Head of caudate nucleus (tissue), 42 donors: Measurements from ENCODE around the gene CDK11B.

ENCODE experiments used
- DNase-seq, 42 donors: peaks; one replicate each; pipeline versions ENCODE4 v3.0.0 to v3.0.0-alpha.2; 2020 to 2021; ENCODE audit warnings: mixed read lengths in 7 of 42
- intact Hi-C: fragments of 100-400 bp; cut with DNase I; formaldehyde crosslinking; loops from one replicate; pipeline ENCODE4 v1.15.0; 2022

Gene CDK11B

DNA sequence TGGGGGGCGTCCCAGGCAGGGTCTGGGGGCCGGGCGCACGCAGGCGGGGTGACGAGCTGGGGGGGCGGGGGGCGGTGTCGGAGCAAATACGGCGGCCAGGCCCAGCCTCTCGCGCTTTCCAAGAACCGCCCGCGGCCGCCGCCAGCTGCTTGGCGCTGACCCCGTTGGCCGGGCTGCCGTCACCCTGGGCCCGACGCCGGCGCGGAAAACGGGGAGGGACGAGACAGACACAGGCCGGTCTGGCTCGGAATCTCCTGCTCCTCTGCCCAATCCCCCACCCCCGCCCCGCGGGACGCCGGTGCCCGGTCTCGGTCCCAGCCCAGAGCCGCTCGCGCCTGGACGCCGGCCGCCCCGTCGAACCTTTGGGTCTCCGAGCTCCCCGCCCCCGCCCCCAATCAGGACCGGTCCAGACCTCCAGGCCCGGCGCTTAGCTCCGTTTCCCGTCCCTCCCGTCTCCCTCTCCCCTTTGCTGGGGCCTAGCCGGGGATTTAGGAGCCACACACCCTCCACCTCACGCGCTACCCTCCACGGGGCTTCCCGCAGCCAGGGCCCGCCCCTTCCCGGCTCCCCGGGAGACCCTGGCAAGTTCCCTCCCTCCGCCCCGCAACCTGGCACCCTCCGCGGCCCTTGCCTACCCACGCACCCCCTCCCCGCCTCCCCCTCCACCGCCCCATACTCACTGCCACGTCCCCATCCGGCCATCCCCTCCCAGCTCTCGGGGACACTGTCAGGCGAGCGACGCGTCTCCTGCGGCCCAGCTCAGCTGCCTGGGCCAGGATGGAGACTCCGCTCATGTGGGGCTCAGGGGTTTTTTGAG is 27.6 kb downstream of the CDK11B start:
- DNase-seq = peak in 33 of 42 donors; percentile 14 to 76 (median 50)
- intact Hi-C loops = no loop called here

DNA sequence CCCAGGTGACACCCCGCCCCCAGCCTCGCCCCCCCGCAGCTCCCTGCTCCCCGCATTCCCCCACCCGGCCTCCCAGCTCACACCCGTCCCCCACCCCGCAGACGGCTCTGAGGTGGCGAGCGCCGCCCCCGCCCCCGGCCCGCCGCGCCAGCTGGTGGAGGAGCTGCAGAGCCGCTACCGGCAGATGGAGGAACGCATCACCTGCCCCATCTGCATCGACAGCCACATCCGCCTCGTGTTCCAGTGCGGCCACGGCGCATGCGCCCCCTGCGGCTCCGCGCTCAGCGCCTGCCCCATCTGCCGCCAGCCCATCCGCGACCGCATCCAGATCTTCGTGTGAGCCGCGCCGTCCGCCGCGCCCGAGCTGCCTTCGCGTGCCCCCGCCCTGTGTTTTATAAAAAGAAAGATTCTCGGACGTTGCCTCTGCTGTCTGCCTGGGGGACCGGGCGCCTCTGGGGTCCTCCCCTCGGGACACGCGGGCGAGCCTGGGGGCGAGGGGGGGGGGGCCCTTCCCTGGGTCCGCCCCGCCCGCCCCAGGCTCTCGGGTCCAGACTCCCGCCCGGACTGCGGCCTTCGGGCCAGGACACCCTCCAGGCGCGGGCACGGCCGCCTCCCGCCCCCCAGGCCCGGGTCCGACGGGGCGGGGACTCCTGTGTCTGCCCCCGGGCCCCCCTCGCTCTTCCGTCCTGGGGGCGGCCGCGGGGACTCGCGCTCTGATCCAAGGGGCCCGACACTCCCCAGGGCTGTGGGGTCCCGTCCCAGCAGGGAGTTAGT is 28.4 kb downstream of the CDK11B start:
- intact Hi-C loops = no loop called here
- DNase-seq = peak; percentile 12 to 87 (median 69)

DNA sequence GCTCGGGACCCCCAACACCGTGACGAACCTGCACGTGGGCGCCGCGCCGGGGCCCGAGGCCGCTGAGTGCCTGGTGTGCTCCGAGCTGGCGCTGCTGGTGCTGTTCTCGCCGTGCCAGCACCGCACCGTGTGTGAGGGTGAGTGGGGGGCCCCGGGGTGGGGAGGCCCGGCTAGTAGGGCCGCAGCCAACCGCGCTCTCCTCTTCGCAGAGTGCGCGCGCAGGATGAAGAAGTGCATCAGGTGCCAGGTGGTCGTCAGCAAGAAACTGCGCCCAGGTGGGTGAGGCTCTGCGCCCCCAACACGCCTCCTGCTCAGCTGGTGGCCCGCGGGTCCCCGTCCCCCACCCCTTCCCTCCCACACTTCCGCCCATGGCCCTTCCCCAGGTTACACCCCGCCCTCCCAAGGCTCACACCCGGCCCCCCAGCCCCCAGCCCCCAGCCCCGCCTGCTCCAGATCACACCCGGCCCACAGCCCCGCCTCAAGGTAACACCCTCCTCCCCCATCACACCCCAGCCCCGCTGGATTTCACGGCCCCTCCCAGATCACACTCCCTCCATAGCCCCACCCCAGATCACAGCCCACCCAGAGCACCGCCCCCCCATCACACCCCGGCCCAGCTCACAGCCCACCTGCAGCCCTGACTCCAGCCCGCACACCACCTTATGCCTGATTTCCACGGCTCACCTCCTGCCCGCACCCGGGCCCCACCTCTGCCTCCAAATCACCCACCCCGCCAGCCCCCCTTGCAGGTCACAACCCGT is 29.2 kb downstream of the CDK11B start:
- intact Hi-C loops = no loop called here
- peak in 3 of 42 donors; percentile 13 to 51 (median 27) for DNase-seq

DNA sequence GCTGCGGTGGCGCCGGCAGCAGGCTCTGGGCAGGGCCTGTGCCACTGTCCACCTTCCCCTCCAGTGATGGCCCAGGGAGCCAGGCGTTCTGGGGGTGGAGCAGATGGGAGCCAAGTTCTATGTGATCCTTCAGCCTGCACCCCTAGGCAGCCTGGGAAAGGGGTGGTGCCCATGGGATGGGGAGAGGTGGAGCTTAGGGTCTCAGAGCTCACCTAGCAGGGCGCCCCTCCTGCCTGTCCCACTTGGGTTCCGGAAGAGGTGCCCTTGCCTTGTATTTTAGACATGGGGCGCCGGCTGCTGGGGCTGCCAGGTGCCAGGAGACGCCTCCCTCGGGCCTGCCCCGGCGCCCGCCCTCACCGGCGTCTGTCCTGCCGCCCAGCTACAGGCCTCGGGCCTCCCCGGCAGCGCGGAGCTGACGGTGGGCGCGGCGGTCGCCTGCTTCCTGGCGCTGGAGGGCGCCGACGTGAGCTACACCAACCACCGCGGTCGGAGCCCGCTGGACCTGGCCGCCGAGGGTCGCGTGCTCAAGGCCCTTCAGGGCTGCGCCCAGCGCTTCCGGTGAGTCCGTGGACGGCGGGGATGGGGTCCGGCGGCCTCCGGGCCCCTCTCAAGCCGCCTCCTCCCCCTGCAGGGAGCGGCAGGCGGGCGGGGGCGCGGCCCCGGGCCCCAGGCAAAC is 29.9 kb downstream of the CDK11B start:
- peak in 3 of 42 donors; percentile 2 to 15 (median 12) for DNase-seq
- intact Hi-C loops = no loop called here

DNA sequence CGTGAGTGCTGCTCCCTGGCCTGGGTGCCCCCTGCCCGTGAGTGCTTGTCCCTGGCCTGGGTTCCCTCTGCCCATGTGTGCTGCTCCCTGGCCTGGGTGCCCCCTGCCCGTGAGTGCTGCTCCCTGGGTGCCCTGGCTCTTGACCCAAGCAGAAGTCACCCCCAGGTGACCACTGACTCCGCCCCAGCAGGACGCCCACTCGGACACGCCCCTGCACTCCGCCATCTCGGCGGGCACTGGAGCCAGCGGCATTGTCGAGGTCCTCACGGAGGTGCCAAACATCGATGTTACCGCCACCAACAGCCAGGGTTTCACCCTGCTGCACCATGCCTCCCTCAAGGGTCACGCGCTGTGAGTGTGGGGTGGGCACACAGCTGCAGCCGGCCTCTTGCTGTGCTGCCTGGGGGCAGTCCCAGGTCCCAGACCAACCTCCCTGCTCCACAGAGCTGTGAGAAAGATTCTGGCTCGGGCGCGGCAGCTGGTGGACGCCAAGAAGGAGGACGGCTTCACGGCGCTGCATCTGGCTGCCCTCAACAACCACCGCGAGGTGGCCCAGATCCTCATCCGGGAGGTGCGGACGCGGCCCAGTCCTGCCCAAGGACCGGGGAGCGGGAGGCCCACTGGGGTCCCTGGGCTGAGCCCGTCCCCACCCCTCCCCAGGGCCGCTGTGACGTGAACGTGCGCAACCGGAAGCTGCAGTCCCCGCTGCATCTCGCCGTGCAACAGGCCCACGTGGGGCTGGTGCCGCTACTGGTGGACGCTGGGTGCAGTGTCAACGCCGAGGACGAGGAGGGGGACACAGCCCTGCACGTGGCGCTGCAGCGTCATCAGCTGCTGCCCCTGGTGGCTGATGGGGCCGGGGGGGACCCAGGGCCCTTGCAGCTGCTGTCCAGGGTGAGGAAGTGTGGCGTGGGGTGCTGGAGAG is 30.7 kb downstream of the CDK11B start:
- DNase-seq = peak in 3 of 42 donors; percentile 0 to 13 (median 2)
- intact Hi-C loops = no loop called here

DNA sequence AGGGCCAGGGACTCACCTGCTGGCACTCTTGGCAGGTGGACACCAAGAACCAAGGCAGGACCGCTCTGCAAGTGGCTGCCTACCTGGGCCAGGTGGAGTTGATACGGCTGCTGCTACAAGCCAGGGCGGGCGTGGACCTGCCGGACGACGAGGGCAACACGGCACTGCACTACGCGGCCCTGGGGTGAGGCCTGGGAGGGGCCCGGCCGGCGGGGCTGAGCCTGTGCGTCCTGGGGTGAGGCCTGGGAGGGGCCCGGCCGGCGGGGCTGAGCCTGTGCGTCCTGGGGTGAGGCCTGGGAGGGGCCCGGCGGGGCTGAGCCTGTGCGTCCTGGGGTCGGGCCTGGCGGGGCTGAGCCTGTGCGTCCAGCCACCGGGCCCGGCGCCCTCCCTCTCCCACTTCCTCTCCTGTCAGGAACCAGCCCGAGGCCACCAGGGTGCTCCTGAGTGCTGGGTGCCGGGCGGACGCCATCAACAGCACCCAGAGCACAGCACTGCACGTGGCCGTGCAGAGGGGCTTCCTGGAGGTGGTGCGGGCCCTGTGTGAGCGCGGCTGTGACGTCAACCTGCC is 31.5 kb downstream of the CDK11B start:
- intact Hi-C loops = no loop called here
- peak in 5 of 42 donors; percentile 2 to 27 (median 12) for DNase-seq

DNA sequence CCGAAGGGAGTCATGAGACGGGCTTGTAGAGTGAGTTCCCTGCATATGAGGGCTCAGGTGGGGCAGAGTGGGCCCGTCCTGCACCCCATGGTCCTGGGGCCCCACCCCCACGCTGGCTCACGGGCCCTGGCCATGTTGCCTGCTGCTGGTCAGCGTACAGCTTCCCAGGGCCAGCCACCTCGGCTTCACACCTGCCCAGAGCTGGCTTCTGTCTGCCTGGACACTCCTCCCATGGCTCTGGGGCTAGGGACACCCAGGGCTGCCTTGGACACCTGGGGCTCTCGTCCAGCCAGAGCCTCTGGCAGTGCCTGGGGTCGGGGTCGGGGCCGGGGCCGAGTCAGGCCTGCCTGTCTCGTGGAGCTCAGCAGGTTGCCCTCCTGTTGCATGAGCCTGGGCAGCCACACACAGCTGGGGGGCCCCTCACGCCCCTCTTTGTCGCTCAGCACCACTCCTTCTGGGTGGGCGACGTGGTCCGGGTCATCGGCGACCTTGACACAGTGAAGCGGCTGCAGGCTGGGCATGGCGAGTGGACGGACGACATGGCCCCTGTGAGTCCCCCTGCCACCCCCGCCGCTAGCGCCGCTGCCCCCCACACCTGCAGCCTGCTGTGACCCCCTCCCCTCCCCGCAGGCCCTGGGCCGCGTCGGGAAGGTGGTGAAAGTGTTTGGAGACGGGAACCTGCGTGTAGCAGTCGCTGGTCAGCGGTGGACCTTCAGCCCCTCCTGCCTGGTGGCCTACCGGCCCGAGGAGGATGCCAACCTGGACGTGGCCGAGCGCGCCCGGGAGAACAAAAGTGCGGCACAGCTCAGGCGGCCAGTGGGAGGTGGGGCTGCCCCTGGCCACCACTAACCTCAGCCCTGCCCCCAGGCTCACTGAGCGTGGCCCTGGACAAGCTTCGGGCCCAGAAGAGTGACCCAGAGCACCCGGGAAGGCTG is 32.3 kb downstream of the CDK11B start:
- intact Hi-C loops = no loop called here
- peak in 2 of 42 donors; percentile 1 to 11 for DNase-seq

DNA sequence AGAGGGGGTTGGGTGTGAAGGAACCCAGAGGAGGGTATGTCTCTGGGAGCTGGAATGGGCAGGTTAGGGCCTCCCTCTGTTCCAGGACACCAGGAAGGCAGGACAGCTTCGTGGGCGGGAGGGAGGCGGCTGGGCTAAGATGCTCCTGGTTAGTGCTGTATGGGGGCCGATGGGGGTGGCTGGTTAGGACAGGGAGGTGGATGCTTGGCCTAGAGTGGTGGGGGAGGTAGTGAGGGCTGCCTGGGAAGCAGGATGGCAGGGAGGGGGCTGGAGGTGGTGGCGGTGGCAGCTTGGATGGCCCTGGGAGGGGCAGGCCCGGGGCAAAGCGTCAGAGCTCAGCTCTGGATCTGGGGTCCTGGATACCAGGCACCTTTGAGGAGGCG is 33.0 kb downstream of the CDK11B start:
- peak in 1 of 42 donors; percentile 13 for DNase-seq
- intact Hi-C loops = no loop called here

DNA sequence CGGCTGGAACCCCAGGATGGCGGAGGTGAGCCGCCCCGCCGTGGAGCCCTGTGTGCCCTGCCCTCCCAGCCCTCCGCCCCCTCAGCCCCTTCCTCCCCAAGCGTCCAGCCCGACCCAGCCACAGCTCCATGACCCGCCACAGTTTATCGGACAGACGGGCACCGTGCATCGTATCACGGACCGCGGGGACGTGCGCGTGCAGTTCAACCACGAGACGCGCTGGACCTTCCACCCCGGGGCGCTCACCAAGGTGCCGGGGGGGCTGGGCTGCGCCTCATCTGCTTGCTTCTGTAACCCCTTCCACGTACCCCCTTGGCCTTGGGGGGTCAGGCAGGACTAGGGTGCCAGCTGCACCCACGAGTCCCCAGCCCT is 33.4 kb downstream of the CDK11B start:
- intact Hi-C loops = no loop called here
- DNase-seq = peak in 1 of 42 donors; percentile 13

DNA sequence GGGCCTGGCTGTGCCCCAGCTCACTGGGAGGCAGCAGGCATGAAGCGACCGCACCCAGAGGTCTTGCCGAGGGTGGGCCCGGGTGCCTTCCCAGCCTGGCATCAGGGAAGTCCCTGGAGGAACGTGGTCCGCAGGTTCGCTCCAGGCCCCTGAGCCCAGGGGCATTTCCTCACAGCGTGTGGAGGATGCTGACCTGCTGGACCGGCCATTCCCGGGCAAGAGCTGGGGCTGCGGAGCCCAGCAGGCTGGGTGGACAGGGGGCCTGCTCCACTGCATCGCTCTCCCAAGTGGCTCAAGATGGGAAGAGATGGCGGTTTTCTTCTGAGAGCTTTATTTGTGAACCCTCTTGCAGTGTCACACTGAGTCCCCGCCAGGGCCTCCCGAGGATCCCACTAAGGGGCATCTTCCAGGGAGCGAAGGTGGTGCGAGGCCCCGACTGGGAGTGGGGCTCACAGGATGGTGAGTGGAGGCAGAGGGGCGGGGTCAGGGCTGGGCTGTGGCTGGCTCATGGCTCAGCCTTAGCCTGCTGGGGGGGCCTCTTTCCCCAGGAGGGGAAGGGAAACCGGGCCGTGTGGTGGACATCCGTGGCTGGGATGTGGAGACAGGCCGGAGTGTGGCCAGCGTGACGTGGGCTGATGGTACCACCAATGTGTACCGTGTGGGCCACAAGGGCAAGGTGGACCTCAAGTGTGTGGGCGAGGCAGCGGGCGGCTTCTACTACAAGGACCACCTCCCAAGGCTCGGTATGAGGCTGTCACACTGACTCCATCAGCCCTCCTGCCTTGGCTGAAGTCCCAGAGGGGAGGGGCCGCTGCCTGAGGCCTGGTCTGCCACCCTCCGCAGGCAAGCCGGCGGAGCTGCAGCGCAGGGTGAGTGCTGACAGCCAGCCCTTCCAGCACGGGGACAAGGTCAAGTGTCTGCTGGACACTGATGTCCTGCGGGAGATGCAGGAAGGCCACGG is 34.1 kb downstream of the CDK11B start:
- intact Hi-C loops = no loop called here
- DNase-seq = no peak

DNA sequence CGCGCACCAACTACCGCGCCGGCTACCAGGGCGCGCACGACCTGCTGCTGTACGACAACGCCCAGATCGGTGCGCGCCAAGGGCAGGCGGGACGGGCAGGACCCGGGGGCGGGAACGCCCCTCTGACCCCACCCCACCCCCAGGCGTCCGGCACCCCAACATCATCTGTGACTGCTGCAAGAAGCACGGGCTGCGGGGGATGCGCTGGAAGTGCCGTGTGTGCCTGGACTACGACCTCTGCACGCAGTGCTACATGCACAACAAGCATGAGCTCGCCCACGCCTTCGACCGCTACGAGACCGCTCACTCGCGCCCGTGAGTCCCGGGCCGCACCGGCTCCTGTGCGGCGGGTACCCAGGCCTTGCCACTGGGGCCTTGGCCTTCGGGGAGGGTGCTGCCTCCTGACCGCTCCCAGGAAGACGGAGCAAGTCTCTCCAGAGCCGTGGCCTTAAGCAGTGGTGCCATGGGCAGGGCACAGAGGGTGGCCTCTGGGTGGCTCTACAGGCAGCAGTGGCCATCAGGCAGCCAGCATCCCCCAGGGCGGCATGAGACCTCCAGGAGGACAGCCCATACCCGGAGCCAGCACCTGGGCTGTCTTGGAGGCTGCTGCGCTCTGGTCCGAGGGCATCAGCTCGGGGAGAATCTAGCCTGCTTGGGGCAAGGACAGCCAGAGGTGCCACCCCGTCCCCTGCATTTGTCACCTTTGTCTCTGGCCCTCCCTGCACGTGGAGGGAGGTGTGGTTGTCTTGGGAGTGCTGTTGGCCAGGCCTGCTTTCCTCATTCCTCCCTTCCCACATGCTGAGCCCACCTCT is 35.0 kb downstream of the CDK11B start:
- DNase-seq = no peak
- intact Hi-C loops = no loop called here

DNA sequence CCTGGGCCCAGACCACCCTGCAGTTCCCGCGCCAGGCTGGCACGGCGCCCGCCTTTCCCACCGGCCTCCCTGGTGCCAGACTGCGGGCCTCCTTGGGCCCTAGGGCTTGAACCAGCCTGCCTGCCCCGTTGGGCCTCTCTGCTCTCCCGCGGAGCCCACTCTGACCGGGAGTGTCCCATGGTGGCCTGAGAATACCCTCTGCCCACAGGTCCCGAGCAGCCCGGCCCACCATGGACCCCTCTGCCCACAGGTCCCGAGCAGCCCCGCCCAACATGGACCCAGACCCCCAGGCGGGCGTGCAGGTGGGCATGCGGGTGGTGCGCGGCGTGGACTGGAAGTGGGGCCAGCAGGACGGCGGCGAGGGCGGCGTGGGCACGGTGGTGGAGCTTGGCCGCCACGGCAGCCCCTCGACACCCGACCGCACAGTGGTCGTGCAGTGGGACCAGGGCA is 35.6 kb downstream of the CDK11B start:
- intact Hi-C loops = no loop called here
- DNase-seq = no peak

DNA sequence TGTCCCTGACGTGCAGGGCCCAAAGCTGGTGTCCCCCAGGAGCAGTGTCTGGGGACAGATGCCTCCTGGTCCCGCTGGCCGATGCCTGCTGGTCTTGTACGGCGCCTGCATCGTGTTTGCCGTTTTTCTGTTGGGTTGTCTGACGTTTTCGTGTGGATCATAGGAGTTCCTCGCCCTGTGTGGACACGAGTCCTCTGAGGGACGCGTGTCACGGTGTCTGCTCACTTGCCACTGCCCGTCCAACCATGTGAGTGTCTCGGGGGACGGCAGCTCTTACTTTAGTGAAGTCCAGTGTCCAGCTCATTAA is 36.1 kb downstream of the CDK11B start:
- intact Hi-C loops = no loop called here

DNA sequence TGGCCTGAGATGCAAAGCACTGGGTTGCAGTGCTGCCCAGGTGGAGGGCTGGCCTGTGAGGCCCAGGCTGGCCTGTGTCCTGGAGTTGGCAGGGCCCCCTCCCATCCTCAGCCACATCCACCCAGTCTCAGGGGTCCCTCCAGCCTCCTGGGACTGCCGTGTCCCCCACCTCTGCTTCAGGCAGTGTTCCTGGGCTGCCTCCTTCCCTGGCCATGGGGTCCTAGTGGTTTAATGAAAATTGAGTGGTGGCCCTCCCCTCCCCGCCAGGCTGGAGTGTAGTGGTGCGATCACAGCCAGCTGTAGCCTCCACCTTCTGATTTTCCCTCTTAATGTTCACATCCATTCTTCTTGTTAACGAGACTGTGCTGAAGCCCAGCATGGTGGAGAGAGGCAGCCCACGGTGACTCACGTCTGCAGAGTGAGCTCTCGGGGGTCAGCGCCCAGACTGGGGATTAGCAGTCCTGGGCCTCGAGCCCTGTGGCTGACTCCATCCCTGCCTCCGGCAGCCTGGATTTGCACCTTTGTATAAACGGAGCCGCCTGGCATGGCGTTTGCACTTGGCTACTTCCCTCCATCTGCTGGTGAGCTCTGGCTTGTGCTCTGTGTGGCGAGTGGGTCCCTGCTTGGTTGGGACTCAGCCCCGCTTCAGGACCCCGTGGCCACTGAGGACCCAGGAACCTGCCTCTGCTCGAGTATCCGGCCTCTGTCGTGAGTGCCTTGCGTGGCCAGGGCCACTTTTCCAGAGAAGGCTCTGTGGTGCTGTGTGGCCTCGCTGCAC is 36.6 kb downstream of the CDK11B start:
- DNase-seq = no peak

More for the DNA sequence above, 36.1 kb downstream of the CDK11B start:
- no peak for DNase-seq

More for the DNA sequence above, 36.6 kb downstream of the CDK11B start:
- intact Hi-C loops = no loop called here
